GM23338 (cell line): ENCODE measurements around the gene CSTF2. TPM values are rescaled to one million over a fixed set of nuclear protein-coding genes. Genes with fewer than 3 reads are reported as not detected.

Source experiments
- CREB1 ChIP-seq: fragments of 250-450 bp; sonication (Bioruptor Pico); IDR thresholded peaks from 2 replicates; pipeline ENCODE4 v1.5.0; 2020; ENCODE audit warnings: low read depth, mild to moderate bottlenecking, moderate library complexity
- ETS1 ChIP-seq: IDR thresholded peaks from 2 replicates; pipeline ENCODE4 v1.6.1; 2016; ENCODE audit warnings: antibody characterized with exemption
- EZH2 ChIP-seq: fragments of 200-600 bp; sonication (generic); IDR thresholded peaks from one replicate; pipeline ENCODE4 v1.8.0; 2017; ENCODE audit warnings: antibody characterized with exemption, mild to moderate bottlenecking, low read depth; ENCODE audit not compliant: unreplicated experiment
- EZH2phosphoT487 ChIP-seq: fragments of 200-600 bp; sonication (generic); IDR thresholded peaks from one replicate; pipeline ENCODE4 v1.8.1; 2018; ENCODE audit warnings: antibody characterized with exemption; ENCODE audit not compliant: unreplicated experiment
- JUNB ChIP-seq: IDR thresholded peaks from one replicate; pipeline ENCODE4 v1.6.1; 2016; ENCODE audit warnings: antibody characterized with exemption; ENCODE audit not compliant: unreplicated experiment
- NANOG ChIP-seq: IDR thresholded peaks from 2 replicates; pipeline ENCODE4 v1.6.1; 2016; ENCODE audit warnings: antibody characterized with exemption, borderline replicate concordance
- POLR2AphosphoS5 ChIP-seq: IDR thresholded peaks from 2 replicates; pipeline ENCODE4 v1.6.1; 2016; ENCODE audit warnings: antibody characterized with exemption, low read depth
- REST ChIP-seq: IDR thresholded peaks from one replicate; pipeline ENCODE4 v1.6.1; 2018; ENCODE audit warnings: antibody characterized with exemption; ENCODE audit not compliant: unreplicated experiment
- STAT1 ChIP-seq: IDR thresholded peaks from one replicate; pipeline ENCODE4 v1.6.1; 2016; ENCODE audit warnings: antibody characterized with exemption; ENCODE audit not compliant: unreplicated experiment
- ZNF331 ChIP-seq: fragments of 250-450 bp; sonication (Bioruptor Pico); IDR thresholded peaks from 2 replicates; pipeline ENCODE4 v1.5.0; 2020; ENCODE audit warnings: low read depth, mild to moderate bottlenecking, moderate library complexity
- ZNF462 ChIP-seq: fragments of 250-450 bp; sonication (Bioruptor Pico); IDR thresholded peaks from 2 replicates; pipeline ENCODE4 v1.5.0; 2020; ENCODE audit warnings: mild to moderate bottlenecking, moderate library complexity
- polyA plus RNA-seq: library from polyadenylated mRNA; unstranded; fragments of >200 nt; fragmentation: Nextera tagmentation; extraction: Ambion mirVana; gene quantifications from 2 replicates; pipeline ENCODE4 v1.2.1, GENCODE V29; 2016
- total RNA-seq: library from RNA; depleted of rRNA; stranded (reverse); fragments of >200 nt; shearing (Covaris generic); gene quantifications from 2 replicates; pipeline ENCODE4 v1.2.3, GENCODE V29; 2014

CSTF2 gene
- total and polyA plus RNA-seq, 2 experiments from 2014 or later, result 24.4 to 30.1 TPM

- no peak for TF ChIP-seq ZNF462 (CRISPR knock-in tag)
- no peak for TF ChIP-seq EZH2phosphoT487
- no peak for TF ChIP-seq JUNB
- no peak for TF ChIP-seq CREB1 (CRISPR knock-in tag)
- no peak for TF ChIP-seq EZH2
- TF ChIP-seq ZNF331, result no peak
- no peak for TF ChIP-seq POLR2AphosphoS5
- TF ChIP-seq REST, result no peak
- no peak for TF ChIP-seq NANOG
- no peak for TF ChIP-seq ETS1
- no peak for TF ChIP-seq STAT1
Measured at GRCh38 chrX:100829730-100830129, 9.5 kb downstream of the CSTF2 start (continued).
